DMS114 treated with DMSO at 0.1 percent for 48 hours (cell line): ENCODE data around the gene GIN1.
A peak's percentile ranks its signal among the peaks of the same experiment; 100 is the strongest.
"Not testable (repeated sequence)": the region's sequence is repeated elsewhere in the genome, so short reads cannot be mapped to it uniquely, and the experiment has no call there.

Source experiments
- DNase-seq: peaks from one replicate; lab custom pipeline; 2025; ENCODE audit not compliant: unreplicated experiment; lab: John Stamatoyannopoulos, UW

Gene GIN1

GRCh38 chr5:103119765-103120606 is at the start of gene GIN1, which contains the start of gene PPIP5K2:
Gene GIN1 (minus strand): TSS chr5:103120138. CDS start chr5:103108707, 11,431 bp downstream.
Gene PPIP5K2 (plus strand): TSS chr5:103120301. CDS start chr5:103129590, 9,289 bp downstream.
- peak; percentile 94 for DNase-seq

- no peak for DNase-seq
Measured at GRCh38 chr5:103166706-103167105, 46.8 kb upstream of the GIN1 start.

- no peak for DNase-seq
Measured at GRCh38 chr5:103151156-103151555, 31.2 kb upstream of the GIN1 start.

GRCh38 chr5:103148213-103148612 is 28.3 kb upstream of the GIN1 start:
- no peak for DNase-seq

- DNase-seq, result no peak
Measured at GRCh38 chr5:103145196-103145595, 25.3 kb upstream of the GIN1 start.

- not testable (repeated sequence) for DNase-seq
Measured at GRCh38 chr5:103142132-103142531, 22.2 kb upstream of the GIN1 start.

- DNase-seq, result peak; percentile 69
Measured at GRCh38 chr5:103139264-103139865, 19.4 kb upstream of the GIN1 start.

GRCh38 chr5:103138202-103138690 is 18.3 kb upstream of the GIN1 start:
- no peak for DNase-seq

- no peak for DNase-seq
Measured at GRCh38 chr5:103135461-103135860, 15.5 kb upstream of the GIN1 start.

- no peak for DNase-seq
Measured at GRCh38 chr5:103133231-103133630, 13.3 kb upstream of the GIN1 start.

- no peak for DNase-seq
Measured at GRCh38 chr5:103132684-103133083, 12.7 kb upstream of the GIN1 start.

- no peak for DNase-seq
Measured at GRCh38 chr5:103128202-103128601, 8.3 kb upstream of the GIN1 start.

- no peak for DNase-seq
Measured at GRCh38 chr5:103127292-103127817, 7.4 kb upstream of the GIN1 start.

GRCh38 chr5:103126557-103126956 is 6.6 kb upstream of the GIN1 start:
- no peak for DNase-seq

GRCh38 chr5:103122242-103122641 is 2.3 kb upstream of the GIN1 start:
- no peak for DNase-seq

GRCh38 chr5:103120607-103121200 is 766 bp upstream of the GIN1 start:
- DNase-seq, result no peak

- DNase-seq, result no peak
Measured at GRCh38 chr5:103119070-103119764, 721 bp downstream of the GIN1 start.

GRCh38 chr5:103117471-103117991 is 2.4 kb downstream of the GIN1 start:
- DNase-seq, result no peak

- DNase-seq, result no peak
Measured at GRCh38 chr5:103114440-103114839, 5.5 kb downstream of the GIN1 start.

- no peak for DNase-seq
Measured at GRCh38 chr5:103112910-103113309, 7.0 kb downstream of the GIN1 start.

- no peak for DNase-seq
Measured at GRCh38 chr5:103111468-103111867, 8.5 kb downstream of the GIN1 start.
